ENCODE measurements around the gene PPP1R1B. TPM values are rescaled to one million over a fixed set of nuclear protein-coding genes. Genes with fewer than 3 reads are reported as not detected.

PPP1R1B gene
- total RNA-seq, 2 experiments from 2014 or later, result not detected

GRCh38 chr17:39603304-39604016 lies 23.3 kb upstream of the PPP1R1B start:
- TF ChIP-seq EZH2phosphoT487 (IDR thresholded peaks at IDR 0.05; ENCODE audit: borderline replicate concordance, low read depth, low read length), result no peak
- no peak for TF ChIP-seq CTCF (conservative IDR thresholded peaks at IDR 0.05; ENCODE audit: low read length)
- intact Hi-C loops (cut with micrococcal nuclease; ENCODE audit: unreplicated experiment), result no loop called here
- Histone ChIP-seq H3K79me2 (ENCODE audit: insufficient read depth, low read depth, low read length) (no peaks in the 10 kb centered on the region), H3K4me2 (ENCODE audit: low read length) (peak overlapping the region; percentile 46), H3K9me3 (ENCODE audit: low read length) (no peaks in the 10 kb centered on the region), H2AFZ (ENCODE audit: low read length) (no peak overlapping the region), H3K4me3 (ENCODE audit: low read depth, low read length, poor library complexity, severe bottlenecking) (peak overlapping the region; percentile 40), H3K36me3 (ENCODE audit: insufficient read depth, low read length) (no peaks in the 10 kb centered on the region), H3K27ac (ENCODE audit: low read depth, low read length, poor library complexity, severe bottlenecking) (no peak overlapping the region), H3K4me1 (ENCODE audit: insufficient read depth, low read length, poor library complexity, severe bottlenecking) (peaks cover 14% of the 10 kb centered on the region), H4K20me1 (ENCODE audit: insufficient read depth, low read length) (no peaks in the 10 kb centered on the region), H3K9me2 (ENCODE audit: insufficient read depth, low read length) (no peaks in the 10 kb centered on the region)
- DNase-seq (ENCODE audit: low spot score), result no peak
- BruUV-seq (replicated peaks), result no TSS peak
- POLR2A ChIA-PET, result no interaction called here
- CTCF ChIA-PET (ENCODE audit: unreplicated experiment), result no interaction called here

- H3K27ac ChIP-seq (ENCODE audit: low read depth, low read length, poor library complexity, severe bottlenecking), result no peak overlapping the region
- intact Hi-C loops (cut with micrococcal nuclease; ENCODE audit: unreplicated experiment), result no loop called here
- H3K4me1 ChIP-seq (ENCODE audit: insufficient read depth, low read length, poor library complexity, severe bottlenecking), result peaks cover 14% of the 10 kb centered on the region
- H2AFZ ChIP-seq (ENCODE audit: low read length), result no peak overlapping the region
- no peak for DNase-seq (ENCODE audit: low spot score)
- H4K20me1 ChIP-seq (ENCODE audit: insufficient read depth, low read length), result no peaks in the 10 kb centered on the region
- no TSS peak for BruUV-seq (replicated peaks)
- H3K9me2 ChIP-seq (ENCODE audit: insufficient read depth, low read length), result no peaks in the 10 kb centered on the region
- TF ChIP-seq CTCF (conservative IDR thresholded peaks at IDR 0.05; ENCODE audit: low read length) (no peak), EZH2phosphoT487 (IDR thresholded peaks at IDR 0.05; ENCODE audit: borderline replicate concordance, low read depth, low read length) (0 out of 2 replicates have a peak, but pooled peaks have one; percentile 65)
- H3K4me2 ChIP-seq (ENCODE audit: low read length), result peak overlapping the region; percentile 46
- no peaks in the 10 kb centered on the region for H3K36me3 ChIP-seq (ENCODE audit: insufficient read depth, low read length)
- no peak overlapping the region for H3K4me3 ChIP-seq (ENCODE audit: low read depth, low read length, poor library complexity, severe bottlenecking)
- no peaks in the 10 kb centered on the region for H3K79me2 ChIP-seq (ENCODE audit: insufficient read depth, low read depth, low read length)
- ChIA-PET CTCF (ENCODE audit: unreplicated experiment) (no interaction called here), POLR2A (no interaction called here)
- no peaks in the 10 kb centered on the region for H3K9me3 ChIP-seq (ENCODE audit: low read length)
Observed at GRCh38 chr17:39604911-39605491, 21.8 kb upstream of the PPP1R1B start.

Measured in OCI-LY7 (cell line).